PC-3 (cell line): ENCODE results near the gene SCAMP4. TPM values are rescaled to one million over a fixed set of nuclear protein-coding genes. Genes with fewer than 3 reads are reported as not detected.
A peak's percentile ranks its signal among the peaks of the same experiment; 100 is the strongest.

ENCODE experiments used
- ATAC-seq: fragments of 200-7000 bp; cut with Tn5 transposase; 2 replicates; pipeline ENCODE4 v1.9.1; 2020; ENCODE audit warnings: mild to moderate bottlenecking, moderate library complexity
- BruUV-seq: library from RNA; stranded (reverse); fragments of 400-500 nt; replicated peaks from 2 replicates; lab custom pipeline; 2021; lab: Mats Ljungman, UMichigan
- CTCF ChIA-PET: fragments of 300-600 bp; sonication (Branson Sonifier 250); formaldehyde crosslinking; loops from one replicate; lab custom pipeline; 2022; ENCODE audit warnings: antibody characterized with exemption; lab: Charles Lee
- POLR2A ChIA-PET: fragments of 300-600 bp; sonication (Branson Sonifier 250); formaldehyde crosslinking; loops from one replicate; lab custom pipeline; 2022; ENCODE audit warnings: antibody characterized with exemption; ENCODE audit not compliant: unreplicated experiment; lab: Charles Lee
- DNase-seq: peaks from one replicate; pipeline ENCODE4 v3.0.0-alpha.2; 2015
- H2AFZ ChIP-seq: fragments of 300-600 bp; sonication (generic); 2 replicates; pipeline ENCODE4 v1.6.0; 2016; ENCODE audit warnings: antibody characterized with exemption, low read length
- H3F3A ChIP-seq: fragments of 300-600 bp; sonication (generic); one replicate; pipeline ENCODE4 v1.6.0; 2017; ENCODE audit warnings: antibody characterized with exemption, low read length, control low read depth, mild to moderate bottlenecking; ENCODE audit not compliant: unreplicated experiment
- H3K27ac ChIP-seq: fragments of 300-600 bp; sonication (generic); 2 replicates; pipeline ENCODE4 v1.5.1; 2016; ENCODE audit warnings: mild to moderate bottlenecking, low read length
- H3K27me3 ChIP-seq: fragments of 300-600 bp; sonication (generic); 2 replicates; pipeline ENCODE4 v1.6.1; 2016; ENCODE audit warnings: low read length, mixed read lengths
- H3K36me3 ChIP-seq: fragments of 300-600 bp; sonication (generic); 2 replicates; pipeline ENCODE4 v1.6.1; 2016; ENCODE audit warnings: low read depth, mixed run types, low read length, mixed read lengths
- H3K4me1 ChIP-seq: fragments of 300-600 bp; sonication (generic); 2 replicates; pipeline ENCODE4 v1.5.1; 2016; ENCODE audit warnings: low read length; ENCODE audit not compliant: insufficient read depth
- H3K4me2 ChIP-seq: fragments of 300-600 bp; sonication (generic); 2 replicates; pipeline ENCODE4 v1.6.0; 2016; ENCODE audit warnings: low read length
- H3K4me3 ChIP-seq: fragments of 300-600 bp; sonication (generic); 2 replicates; pipeline ENCODE4 v1.5.1; 2016; ENCODE audit warnings: mild to moderate bottlenecking, low read length, mixed read lengths
- H3K79me2 ChIP-seq: fragments of 300-600 bp; sonication (generic); 2 replicates; pipeline ENCODE4 v1.6.1; 2017; ENCODE audit warnings: low read length, mixed read lengths
- H3K9ac ChIP-seq: fragments of 300-600 bp; sonication (generic); 2 replicates; pipeline ENCODE4 v1.6.0; 2016; ENCODE audit warnings: mild to moderate bottlenecking, low read length
- H3K9me2 ChIP-seq: fragments of 300-600 bp; sonication (generic); replicated peaks from 2 replicates; pipeline ENCODE4 v1.6.1; 2016; ENCODE audit warnings: mixed run types, low read length, mixed read lengths
- H3K9me3 ChIP-seq: fragments of 300-600 bp; sonication (generic); 2 replicates; pipeline ENCODE4 v1.6.1; 2016; ENCODE audit warnings: low read length, mixed read lengths
- H4K20me1 ChIP-seq: fragments of 300-600 bp; sonication (generic); 2 replicates; pipeline ENCODE4 v1.6.1; 2016; ENCODE audit warnings: low read length, mixed read lengths
- CTCF ChIP-seq: fragments of 300-600 bp; sonication (generic); conservative IDR thresholded peaks from 2 replicates; pipeline ENCODE4 v1.5.1; 2017; ENCODE audit warnings: antibody characterized with exemption, low read depth, mild to moderate bottlenecking, low read length
- EZH2 ChIP-seq: fragments of 300-600 bp; sonication (generic); IDR thresholded peaks from one replicate; pipeline ENCODE4 v1.6.1; 2017; ENCODE audit warnings: antibody characterized with exemption, mild to moderate bottlenecking, low read length; ENCODE audit not compliant: unreplicated experiment
- EZH2phosphoT487 ChIP-seq: fragments of 300-600 bp; sonication (generic); IDR thresholded peaks from 2 replicates; pipeline ENCODE4 v1.6.1; 2018; ENCODE audit warnings: mild to moderate bottlenecking, antibody characterized with exemption, low read length, borderline replicate concordance
- intact Hi-C: fragments of 100-400 bp; cut with micrococcal nuclease; formaldehyde crosslinking; loops from 2 replicates; pipeline ENCODE4 v1.9.0; 2023
- total RNA-seq: library from RNA; depleted of rRNA; stranded (reverse); fragments of >200 nt; gene quantifications from 2 replicates; pipeline ENCODE4 v1.2.3, GENCODE V29; 2014

SCAMP4 gene
- total RNA-seq, 1 experiment from 2014 or later = 61.5 TPM

- intact Hi-C loops = loop anchor here (5.0 kb wide), 1 partner anchor 39 kb away; no protein-coding TSS in a partner anchor
- no peaks in the 10 kb centered on the region for H3K9me2 ChIP-seq
- H3K9me3 ChIP-seq = no peaks in the 10 kb centered on the region
- no peak overlapping the region for H3K4me2 ChIP-seq
- H3K27me3 ChIP-seq = no peaks in the 10 kb centered on the region
- ATAC-seq (no peak), DNase-seq (no peak)
- no peak overlapping the region for H3K9ac ChIP-seq
- no peak overlapping the region for H3K27ac ChIP-seq
- no peak for TF ChIP-seq CTCF
- no peak for TF ChIP-seq EZH2phosphoT487
- no peak for TF ChIP-seq EZH2
- H2AFZ ChIP-seq = no peak overlapping the region
- H4K20me1 ChIP-seq = no peaks in the 10 kb centered on the region
- ChIA-PET POLR2A (no interaction called here), CTCF (no interaction called here)
- no peaks in the 10 kb centered on the region for H3K36me3 ChIP-seq
- peaks cover 8% of the 10 kb centered on the region; the same call in 1 of the 2 replicates for H3K4me1 ChIP-seq
- no peaks in the 10 kb centered on the region for H3F3A ChIP-seq
- no TSS peak for BruUV-seq
- H3K4me3 ChIP-seq = no peak overlapping the region
- H3K79me2 ChIP-seq = no peaks in the 10 kb centered on the region
These were observed 28.0 kb downstream of the SCAMP4 start for GRCh38 chr19:1933244-1933643.

- Histone ChIP-seq H3K4me3 (no peak overlapping the region), H3K9me3 (no peaks in the 10 kb centered on the region), H4K20me1 (no peaks in the 10 kb centered on the region), H3F3A (no peaks in the 10 kb centered on the region), H3K27ac (no peak overlapping the region), H3K4me1 (peaks cover 7% of the 10 kb centered on the region; the same call in 1 of the 2 replicates), H3K9me2 (no peaks in the 10 kb centered on the region), H3K27me3 (no peaks in the 10 kb centered on the region), H3K79me2 (no peaks in the 10 kb centered on the region), H3K36me3 (no peaks in the 10 kb centered on the region), H2AFZ (no peak overlapping the region), H3K9ac (no peak overlapping the region), H3K4me2 (no peak overlapping the region)
- ChIA-PET CTCF (no interaction called here), POLR2A (no interaction called here)
- DNase-seq (no peak), ATAC-seq (no peak)
- TF ChIP-seq EZH2 (no peak), CTCF (no peak)
- intact Hi-C loops = loop anchor here (5.0 kb wide), 1 partner anchor 38 kb away; no protein-coding TSS in a partner anchor
- no TSS peak for BruUV-seq
These were observed 28.7 kb downstream of the SCAMP4 start for GRCh38 chr19:1933942-1934341.

DNA sequence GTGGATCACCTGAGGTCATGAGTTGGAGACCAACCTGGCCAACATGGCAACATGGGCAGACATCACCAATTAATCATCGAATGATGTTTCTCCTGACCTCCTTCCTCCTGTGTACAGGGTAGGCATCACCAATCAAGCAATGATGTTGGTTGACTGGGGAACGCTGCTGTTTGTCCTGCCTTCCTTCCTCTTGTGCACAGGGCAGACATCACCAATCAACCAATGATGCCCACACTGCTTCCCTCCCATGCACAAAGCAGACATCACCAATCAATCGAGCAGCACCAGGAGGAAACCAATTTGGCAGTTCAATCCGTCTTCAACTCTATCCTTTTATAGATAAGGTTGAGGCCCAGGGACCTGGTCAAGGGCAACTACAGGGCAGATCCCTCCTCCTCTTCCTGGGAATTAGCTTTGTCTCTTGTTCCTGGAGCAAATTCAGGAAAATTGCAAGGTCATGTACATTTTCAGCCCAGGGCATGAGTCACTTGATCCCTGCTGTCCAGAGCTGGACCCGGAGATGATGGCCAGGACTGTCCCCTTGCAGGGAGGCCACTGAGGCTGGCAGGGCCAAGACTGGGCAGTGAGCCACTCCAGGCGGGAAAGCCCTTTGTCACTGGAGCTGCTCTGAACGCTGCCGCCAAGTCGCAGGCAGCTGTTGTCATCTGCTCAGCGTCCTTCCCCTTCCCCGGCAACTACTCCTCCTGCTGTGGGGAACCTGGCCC, 30.4 kb downstream of the SCAMP4 start:
- H3K79me2 ChIP-seq = no peaks in the 10 kb centered on the region
- H4K20me1 ChIP-seq = no peaks in the 10 kb centered on the region
- no peak overlapping the region for H3K4me3 ChIP-seq
- DNase-seq = peak; percentile 10
- H3K36me3 ChIP-seq = no peaks in the 10 kb centered on the region
- H3K4me2 ChIP-seq = no peak overlapping the region
- no peaks in the 10 kb centered on the region for H3K27me3 ChIP-seq
- 0 out of 2 replicates have a peak, but pooled peaks have one; percentile 20 for ATAC-seq
- no peak overlapping the region for H3K27ac ChIP-seq
- POLR2A ChIA-PET = no interaction called here
- H2AFZ ChIP-seq = no peak overlapping the region
- CTCF ChIA-PET = no interaction called here
- intact Hi-C loops = no loop called here
- H3K4me1 ChIP-seq = peaks cover 8% of the 10 kb centered on the region; the same call in 1 of the 2 replicates
- no TSS peak for BruUV-seq
- H3K9ac ChIP-seq = no peak overlapping the region
- no peaks in the 10 kb centered on the region for H3K9me2 ChIP-seq
- no peaks in the 10 kb centered on the region for H3F3A ChIP-seq
- TF ChIP-seq CTCF (no peak), EZH2 (no peak), EZH2phosphoT487 (no peak)
- no peaks in the 10 kb centered on the region for H3K9me3 ChIP-seq
